ENCODE results near the gene CCSER1.
"Not testable (repeated sequence)": the region's sequence is repeated elsewhere in the genome, so short reads cannot be mapped to it uniquely, and the experiment has no call there.

CCSER1 gene

GRCh38 chr4:90648311-90648710 lies 521.1 kb downstream of the CCSER1 start:
- no peaks in the 10 kb centered on the region for H3K36me3 ChIP-seq (ENCODE audit: control insufficient read depth, insufficient read depth, low read length)
- no peak overlapping the region for H3K27ac ChIP-seq (ENCODE audit: insufficient read depth, low read length, poor library complexity, severe bottlenecking)
- no peaks in the 10 kb centered on the region for H3K9me3 ChIP-seq (ENCODE audit: control insufficient read depth, low read length)
- H3K4me3 ChIP-seq (ENCODE audit: insufficient read depth, low read depth, low read length, poor library complexity, severe bottlenecking): no peak overlapping the region
- no peak for DNase-seq
- H3K4me1 ChIP-seq (ENCODE audit: control insufficient read depth, insufficient read depth, low read length, poor library complexity, severe bottlenecking): no peaks in the 10 kb centered on the region
- no peaks in the 10 kb centered on the region for H3K27me3 ChIP-seq (replicated peaks; ENCODE audit: control insufficient read depth, insufficient read depth, low read length, poor library complexity, severe bottlenecking)

GRCh38 chr4:90648791-90649190 lies 521.6 kb downstream of the CCSER1 start:
- DNase-seq: no peak
- H3K36me3 ChIP-seq (ENCODE audit: control insufficient read depth, insufficient read depth, low read length): no peaks in the 10 kb centered on the region
- no peaks in the 10 kb centered on the region for H3K9me3 ChIP-seq (ENCODE audit: control insufficient read depth, low read length)
- H3K27me3 ChIP-seq (replicated peaks; ENCODE audit: control insufficient read depth, insufficient read depth, low read length, poor library complexity, severe bottlenecking): no peaks in the 10 kb centered on the region
- H3K4me1 ChIP-seq (ENCODE audit: control insufficient read depth, insufficient read depth, low read length, poor library complexity, severe bottlenecking): no peaks in the 10 kb centered on the region
- H3K27ac ChIP-seq (ENCODE audit: insufficient read depth, low read length, poor library complexity, severe bottlenecking): no peak overlapping the region
- no peak overlapping the region for H3K4me3 ChIP-seq (ENCODE audit: insufficient read depth, low read depth, low read length, poor library complexity, severe bottlenecking)

- no peaks in the 10 kb centered on the region for H3K27me3 ChIP-seq (replicated peaks; ENCODE audit: control insufficient read depth, insufficient read depth, low read length, poor library complexity, severe bottlenecking)
- no peaks in the 10 kb centered on the region for H3K9me3 ChIP-seq (ENCODE audit: control insufficient read depth, low read length)
- DNase-seq: no peak
- H3K4me1 ChIP-seq (ENCODE audit: control insufficient read depth, insufficient read depth, low read length, poor library complexity, severe bottlenecking): no peaks in the 10 kb centered on the region
- no peak overlapping the region for H3K4me3 ChIP-seq (ENCODE audit: insufficient read depth, low read depth, low read length, poor library complexity, severe bottlenecking)
- H3K36me3 ChIP-seq (ENCODE audit: control insufficient read depth, insufficient read depth, low read length): no peaks in the 10 kb centered on the region
- no peak overlapping the region for H3K27ac ChIP-seq (ENCODE audit: insufficient read depth, low read length, poor library complexity, severe bottlenecking)
Measured at GRCh38 chr4:90660672-90661071, 533.5 kb downstream of the CCSER1 start.

GRCh38 chr4:90670183-90670582 lies 543.0 kb downstream of the CCSER1 start:
- H3K27ac ChIP-seq (ENCODE audit: insufficient read depth, low read length, poor library complexity, severe bottlenecking): no peak overlapping the region
- H3K9me3 ChIP-seq (ENCODE audit: control insufficient read depth, low read length): no peaks in the 10 kb centered on the region
- H3K4me1 ChIP-seq (ENCODE audit: control insufficient read depth, insufficient read depth, low read length, poor library complexity, severe bottlenecking): no peaks in the 10 kb centered on the region
- no peak for DNase-seq
- no peaks in the 10 kb centered on the region for H3K27me3 ChIP-seq (replicated peaks; ENCODE audit: control insufficient read depth, insufficient read depth, low read length, poor library complexity, severe bottlenecking)
- no peaks in the 10 kb centered on the region for H3K36me3 ChIP-seq (ENCODE audit: control insufficient read depth, insufficient read depth, low read length)
- H3K4me3 ChIP-seq (ENCODE audit: insufficient read depth, low read depth, low read length, poor library complexity, severe bottlenecking): no peak overlapping the region

GRCh38 chr4:90689739-90690138 lies 562.5 kb downstream of the CCSER1 start:
- Histone ChIP-seq H3K36me3 (ENCODE audit: control insufficient read depth, insufficient read depth, low read length) (no peaks in the 10 kb centered on the region), H3K4me3 (ENCODE audit: insufficient read depth, low read depth, low read length, poor library complexity, severe bottlenecking) (no peak overlapping the region), H3K27ac (ENCODE audit: insufficient read depth, low read length, poor library complexity, severe bottlenecking) (no peak overlapping the region), H3K9me3 (ENCODE audit: control insufficient read depth, low read length) (no peaks in the 10 kb centered on the region), H3K27me3 (replicated peaks; ENCODE audit: control insufficient read depth, insufficient read depth, low read length, poor library complexity, severe bottlenecking) (no peaks in the 10 kb centered on the region), H3K4me1 (ENCODE audit: control insufficient read depth, insufficient read depth, low read length, poor library complexity, severe bottlenecking) (no peaks in the 10 kb centered on the region)
- DNase-seq: no peak

- no peaks in the 10 kb centered on the region for H3K36me3 ChIP-seq (ENCODE audit: control insufficient read depth, insufficient read depth, low read length)
- no peaks in the 10 kb centered on the region for H3K4me1 ChIP-seq (ENCODE audit: control insufficient read depth, insufficient read depth, low read length, poor library complexity, severe bottlenecking)
- DNase-seq: no peak
- no peak overlapping the region for H3K4me3 ChIP-seq (ENCODE audit: insufficient read depth, low read depth, low read length, poor library complexity, severe bottlenecking)
- H3K27ac ChIP-seq (ENCODE audit: insufficient read depth, low read length, poor library complexity, severe bottlenecking): no peak overlapping the region
- no peaks in the 10 kb centered on the region for H3K9me3 ChIP-seq (ENCODE audit: control insufficient read depth, low read length)
- no peaks in the 10 kb centered on the region for H3K27me3 ChIP-seq (replicated peaks; ENCODE audit: control insufficient read depth, insufficient read depth, low read length, poor library complexity, severe bottlenecking)
Measured at GRCh38 chr4:90695411-90695810, 568.2 kb downstream of the CCSER1 start.

GRCh38 chr4:90705501-90705900 lies 578.3 kb downstream of the CCSER1 start:
- H3K36me3 ChIP-seq (ENCODE audit: control insufficient read depth, insufficient read depth, low read length); H3K9me3 ChIP-seq (ENCODE audit: control insufficient read depth, low read length); DNase-seq; H3K27me3 ChIP-seq (replicated peaks; ENCODE audit: control insufficient read depth, insufficient read depth, low read length, poor library complexity, severe bottlenecking); H3K27ac ChIP-seq (ENCODE audit: insufficient read depth, low read length, poor library complexity, severe bottlenecking); H3K4me1 ChIP-seq (ENCODE audit: control insufficient read depth, insufficient read depth, low read length, poor library complexity, severe bottlenecking); H3K4me3 ChIP-seq (ENCODE audit: insufficient read depth, low read depth, low read length, poor library complexity, severe bottlenecking): not testable (repeated sequence)

- Histone ChIP-seq H3K4me3 (ENCODE audit: insufficient read depth, low read depth, low read length, poor library complexity, severe bottlenecking) (no peak overlapping the region), H3K36me3 (ENCODE audit: control insufficient read depth, insufficient read depth, low read length) (no peaks in the 10 kb centered on the region), H3K27me3 (replicated peaks; ENCODE audit: control insufficient read depth, insufficient read depth, low read length, poor library complexity, severe bottlenecking) (no peaks in the 10 kb centered on the region), H3K27ac (ENCODE audit: insufficient read depth, low read length, poor library complexity, severe bottlenecking) (no peak overlapping the region), H3K9me3 (ENCODE audit: control insufficient read depth, low read length) (no peaks in the 10 kb centered on the region), H3K4me1 (ENCODE audit: control insufficient read depth, insufficient read depth, low read length, poor library complexity, severe bottlenecking) (no peaks in the 10 kb centered on the region)
- no peak for DNase-seq
Measured at GRCh38 chr4:90715242-90715641, 588.0 kb downstream of the CCSER1 start.

- no peak overlapping the region for H3K27ac ChIP-seq (ENCODE audit: insufficient read depth, low read length, poor library complexity, severe bottlenecking)
- H3K36me3 ChIP-seq (ENCODE audit: control insufficient read depth, insufficient read depth, low read length): no peaks in the 10 kb centered on the region
- H3K27me3 ChIP-seq (replicated peaks; ENCODE audit: control insufficient read depth, insufficient read depth, low read length, poor library complexity, severe bottlenecking): no peaks in the 10 kb centered on the region
- no peaks in the 10 kb centered on the region for H3K4me1 ChIP-seq (ENCODE audit: control insufficient read depth, insufficient read depth, low read length, poor library complexity, severe bottlenecking)
- no peak overlapping the region for H3K4me3 ChIP-seq (ENCODE audit: insufficient read depth, low read depth, low read length, poor library complexity, severe bottlenecking)
- no peak for DNase-seq
- no peaks in the 10 kb centered on the region for H3K9me3 ChIP-seq (ENCODE audit: control insufficient read depth, low read length)
Measured at GRCh38 chr4:90718931-90719330, 591.7 kb downstream of the CCSER1 start.

GRCh38 chr4:90727938-90728337 lies 600.7 kb downstream of the CCSER1 start:
- Histone ChIP-seq H3K36me3 (ENCODE audit: control insufficient read depth, insufficient read depth, low read length) (no peaks in the 10 kb centered on the region), H3K4me1 (ENCODE audit: control insufficient read depth, insufficient read depth, low read length, poor library complexity, severe bottlenecking) (no peaks in the 10 kb centered on the region), H3K9me3 (ENCODE audit: control insufficient read depth, low read length) (no peaks in the 10 kb centered on the region), H3K4me3 (ENCODE audit: insufficient read depth, low read depth, low read length, poor library complexity, severe bottlenecking) (no peak overlapping the region), H3K27me3 (replicated peaks; ENCODE audit: control insufficient read depth, insufficient read depth, low read length, poor library complexity, severe bottlenecking) (no peaks in the 10 kb centered on the region), H3K27ac (ENCODE audit: insufficient read depth, low read length, poor library complexity, severe bottlenecking) (no peak overlapping the region)
- no peak for DNase-seq

GRCh38 chr4:90730752-90731151 lies 603.6 kb downstream of the CCSER1 start:
- no peak overlapping the region for H3K27ac ChIP-seq (ENCODE audit: insufficient read depth, low read length, poor library complexity, severe bottlenecking)
- DNase-seq: no peak
- H3K9me3 ChIP-seq (ENCODE audit: control insufficient read depth, low read length): no peaks in the 10 kb centered on the region
- H3K4me1 ChIP-seq (ENCODE audit: control insufficient read depth, insufficient read depth, low read length, poor library complexity, severe bottlenecking): no peaks in the 10 kb centered on the region
- no peak overlapping the region for H3K4me3 ChIP-seq (ENCODE audit: insufficient read depth, low read depth, low read length, poor library complexity, severe bottlenecking)
- H3K27me3 ChIP-seq (replicated peaks; ENCODE audit: control insufficient read depth, insufficient read depth, low read length, poor library complexity, severe bottlenecking): no peaks in the 10 kb centered on the region
- H3K36me3 ChIP-seq (ENCODE audit: control insufficient read depth, insufficient read depth, low read length): no peaks in the 10 kb centered on the region

Measured in effector memory CD4-positive, alpha-beta T cell (primary cell).